VCaP (cell line): ENCODE results near the gene CRIM1.

Experiments used
- H3K27ac ChIP-seq: fragments of 450-650 bp; 2 replicates; pipeline ENCODE4 v1.5.1; 2017
- CTCF ChIP-seq: fragments of 450-650 bp; conservative IDR thresholded peaks from 2 replicates; pipeline ENCODE4 v1.5.1; 2017; ENCODE audit warnings: mild to moderate bottlenecking, moderate library complexity

Gene CRIM1

GRCh38 chr2:36416370-36417165 is 61.0 kb downstream of the CRIM1 start:
- H3K27ac ChIP-seq: peak overlapping the region; percentile 92
- TF ChIP-seq CTCF: no peak

GRCh38 chr2:36420569-36421181 is 65.1 kb downstream of the CRIM1 start:
- no peak overlapping the region for H3K27ac ChIP-seq
- no peak for TF ChIP-seq CTCF

- H3K27ac ChIP-seq: no peak overlapping the region
- no peak for TF ChIP-seq CTCF
These were observed 65.8 kb downstream of the CRIM1 start for GRCh38 chr2:36421379-36421778.

GRCh38 chr2:36423172-36423571 is 67.6 kb downstream of the CRIM1 start:
- TF ChIP-seq CTCF: no peak
- no peak overlapping the region for H3K27ac ChIP-seq

- TF ChIP-seq CTCF: no peak
- H3K27ac ChIP-seq: no peak overlapping the region
These were observed 68.1 kb downstream of the CRIM1 start for GRCh38 chr2:36423619-36424120.

GRCh38 chr2:36425608-36426355 is 70.2 kb downstream of the CRIM1 start:
- no peak for TF ChIP-seq CTCF
- no peak overlapping the region for H3K27ac ChIP-seq

GRCh38 chr2:36427790-36428243 is 72.2 kb downstream of the CRIM1 start:
- no peak for TF ChIP-seq CTCF
- H3K27ac ChIP-seq: no peak overlapping the region
